Lung (tissue), 12 donors: Measurements from ENCODE around the gene CDC42SE2. TPM values are rescaled to one million over a fixed set of nuclear protein-coding genes. Genes with fewer than 3 reads are reported as not detected.
"Not testable (repeated sequence)": the region's sequence is repeated elsewhere in the genome, so short reads cannot be mapped to it uniquely, and the experiment has no call there.

Experiments used
- ATAC-seq: fragments of 200-7000 bp; cut with Tn5 transposase; one replicate; pipeline ENCODE4 v1.9.1; 2020; ENCODE audit warnings: moderate number of reproducible peaks; ENCODE audit not compliant: insufficient read depth, low FRiP score
- DNase-seq, 3 donors: peaks; one replicate each; pipeline ENCODE4 v3.0.0-alpha.2; 2013 to 2017
- H3K27ac ChIP-seq, 2 donors: one replicate each; pipeline ENCODE4 v1.5.1; 2013; ENCODE audit warnings: mild to moderate bottlenecking in 2 of 2, moderate library complexity in 2 of 2, control low read depth in 1 of 2, inconsistent platforms in 1 of 2, low read depth in 1 of 2, low read length in 1 of 2
- H3K27me3 ChIP-seq, 3 donors: one replicate each; pipeline ENCODE4 v1.5.1; 2013; ENCODE audit warnings: low read length in 2 of 3; ENCODE audit not compliant: control insufficient read depth in 3 of 3, insufficient read depth in 3 of 3
- H3K36me3 ChIP-seq, 4 donors: one replicate each; pipeline ENCODE4 v1.5.1; 2013; ENCODE audit warnings: low read length in 4 of 4, mild to moderate bottlenecking in 1 of 4, moderate library complexity in 1 of 4; ENCODE audit not compliant: control insufficient read depth in 4 of 4, insufficient read depth in 4 of 4
- H3K4me1 ChIP-seq, 5 donors: one replicate each; pipeline ENCODE4 v1.5.1; 2013; ENCODE audit warnings: low read length in 5 of 5, mild to moderate bottlenecking in 2 of 5, moderate library complexity in 1 of 5; ENCODE audit not compliant: control insufficient read depth in 5 of 5, insufficient read depth in 5 of 5
- H3K4me3 ChIP-seq: one replicate; pipeline ENCODE4 v1.5.1; 2013; ENCODE audit warnings: mild to moderate bottlenecking, control low read depth, moderate library complexity
- H3K9ac ChIP-seq, 2 donors: one replicate each; pipeline ENCODE4 v1.5.1; 2013; ENCODE audit warnings: low read length in 2 of 2, control low read depth in 1 of 2; ENCODE audit not compliant: insufficient read depth in 1 of 2
- H3K9me3 ChIP-seq, 4 donors: one replicate each; pipeline ENCODE4 v1.5.1; 2013; ENCODE audit warnings: low read length in 3 of 4, mild to moderate bottlenecking in 1 of 4, moderate library complexity in 1 of 4; ENCODE audit not compliant: control insufficient read depth in 4 of 4, insufficient read depth in 3 of 4
- CTCF ChIP-seq: IDR thresholded peaks from 2 replicates; pipeline ENCODE4 v1.5.1; 2012; ENCODE audit warnings: mild to moderate bottlenecking; ENCODE audit errors: control extremely low read depth, extremely low read depth
- WGBS, 2 donors: extraction: QIAGEN DNeasy Blood & Tissue Kit; methylation state at CpG; one replicate each; pipeline ENCODE4 v1.1.7; 2013; 5-methylcytosine and 5-hydroxymethylcytosine counted together
- polyA plus RNA-seq, 2 donors: library from polyadenylated mRNA; stranded (reverse); fragments of 200-250 nt; gene quantifications; one replicate each; pipeline ENCODE4 v1.2.1, GENCODE V29; 2013
- total RNA-seq, 2 donors: library from RNA; depleted of rRNA in 1 of 2; stranded (reverse); fragments of >200 nt in 1 of 2; gene quantifications; one replicate each; pipeline ENCODE4 v1.2.1, GENCODE V29; 2014 to 2021
- donor health status: control.
- donor health status: control.
- donor health status: Bipolar disorder and iron deficiency.
- donor health status: healthy.
- donor health status: DM: yes; HTN: yes; CAD: no.

Gene CDC42SE2
- total and polyA plus RNA-seq, 4 donors, result 18.1 to 58.9 (median 28.4) TPM

- Histone ChIP-seq H3K4me1 (no peaks in the 10 kb centered on the region), H3K9ac (no peak overlapping the region), H3K36me3 (no peaks in the 10 kb centered on the region), H3K27ac (no peak overlapping the region), H3K4me3 (no peak overlapping the region), H3K9me3 (no peaks in the 10 kb centered on the region), H3K27me3 (no peaks in the 10 kb centered on the region)
- TF ChIP-seq CTCF, result no peak
- 97 to 98% methylated on average over 2 of the region's 2 CpGs for WGBS, 2 donors
- DNase-seq (no peak), ATAC-seq (no peak)
Observed at GRCh38 chr5:131245948-131246347, 17.9 kb upstream of the CDC42SE2 start.

GRCh38 chr5:131246504-131246903, 17.3 kb upstream of the CDC42SE2 start:
- Histone ChIP-seq H3K4me1 (no peaks in the 10 kb centered on the region), H3K36me3 (no peaks in the 10 kb centered on the region), H3K9ac (no peak overlapping the region), H3K27ac (no peak overlapping the region), H3K4me3 (no peak overlapping the region), H3K27me3 (no peaks in the 10 kb centered on the region), H3K9me3 (no peaks in the 10 kb centered on the region)
- 99% methylated on average over 4 of the region's 4 CpGs for WGBS, 2 donors
- no peak for TF ChIP-seq CTCF
- DNase-seq, result no peak
- ATAC-seq, result no peak

- Histone ChIP-seq H3K27ac (no peak overlapping the region), H3K4me1 (no peaks in the 10 kb centered on the region), H3K9me3 (no peaks in the 10 kb centered on the region), H3K9ac (no peak overlapping the region), H3K36me3 (no peaks in the 10 kb centered on the region), H3K27me3 (no peaks in the 10 kb centered on the region), H3K4me3 (no peak overlapping the region)
- no peak for ATAC-seq
- WGBS, 2 donors, result 72 to 76% methylated on average over 3 of the region's 3 CpGs
- no peak for TF ChIP-seq CTCF
- no peak for DNase-seq
Observed at GRCh38 chr5:131250751-131251475, 12.9 kb upstream of the CDC42SE2 start.

GRCh38 chr5:131252824-131253171, 11.1 kb upstream of the CDC42SE2 start:
- DNase-seq (peak; percentile 6 to 29 (median 22)), ATAC-seq (peak; percentile 89)
- no peak for TF ChIP-seq CTCF
- WGBS, 2 donors, result 15 to 34% methylated on average over 6 of the region's 6 CpGs
- Histone ChIP-seq H3K27me3 (no peaks in the 10 kb centered on the region), H3K9me3 (no peaks in the 10 kb centered on the region), H3K36me3 (no peaks in the 10 kb centered on the region), H3K27ac (peak overlapping the region in 1 of 2 donors; percentile 43), H3K4me3 (no peak overlapping the region), H3K4me1 (peaks cover 0 to 3% (median 0%) of the 10 kb centered on the region in 5 donors), H3K9ac (no peak overlapping the region)

- 87 to 91% methylated on average over 10 of the region's 10 CpGs for WGBS, 2 donors
- H3K9ac ChIP-seq, DNase-seq, H3K36me3 ChIP-seq, ATAC-seq, H3K27ac ChIP-seq, H3K27me3 ChIP-seq, H3K4me1 ChIP-seq, H3K4me3 ChIP-seq, H3K9me3 ChIP-seq: not testable (repeated sequence)
Observed at GRCh38 chr5:131254025-131254424, 9.8 kb upstream of the CDC42SE2 start.
